Activated T-helper 9 cell treated with anti-CD3 and anti-CD28 coated beads, Interleukin-2, amount 50 U/mL, for 16 hours (primary cell): ENCODE data around the gene ACOT11.

ENCODE experiments used
- DNase-seq: peaks from one replicate; pipeline ENCODE4 v3.0.0-alpha.2; 2020; ENCODE audit warnings: low read depth

Gene ACOT11

DNA sequence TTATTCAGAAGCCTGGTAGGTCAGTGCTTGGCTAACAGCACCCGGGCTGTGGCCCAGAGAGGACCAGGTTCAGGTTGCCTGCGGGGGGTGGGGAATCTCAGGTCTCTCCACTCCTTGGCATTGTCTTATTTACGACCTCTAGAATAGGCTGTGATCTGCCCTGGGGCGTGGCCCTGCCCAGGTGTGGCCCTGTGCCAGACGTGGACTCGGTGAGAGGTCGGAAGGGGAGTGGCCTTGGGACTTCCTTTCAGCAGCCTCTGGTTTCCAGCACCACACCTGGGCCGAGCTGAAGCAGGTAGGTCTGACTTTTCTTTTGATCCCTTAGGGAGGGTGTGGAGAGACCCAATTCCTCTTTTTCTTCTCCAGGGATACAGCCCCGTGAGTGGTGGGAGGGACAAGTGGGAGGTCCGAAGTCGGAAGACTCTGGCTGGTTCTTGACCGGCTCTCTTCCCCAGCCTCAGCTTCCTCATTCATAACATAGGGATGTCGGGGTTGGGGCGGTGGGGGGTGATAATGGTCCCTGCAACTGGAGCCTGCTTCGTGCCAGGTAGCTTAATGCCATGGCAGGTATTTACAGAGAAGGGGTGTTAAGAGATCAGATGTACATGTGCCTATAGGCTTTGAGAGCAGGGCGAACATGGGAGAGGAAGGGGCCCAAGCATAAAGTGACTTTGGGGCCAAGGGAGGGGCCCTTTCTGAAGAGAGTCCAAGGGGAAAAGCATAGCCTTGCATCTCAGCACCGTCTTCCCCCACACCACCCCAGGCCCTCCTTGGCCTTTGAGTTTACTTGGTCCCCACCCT, 16.5 kb downstream of the ACOT11 start:
- DNase-seq, result no peak

DNA sequence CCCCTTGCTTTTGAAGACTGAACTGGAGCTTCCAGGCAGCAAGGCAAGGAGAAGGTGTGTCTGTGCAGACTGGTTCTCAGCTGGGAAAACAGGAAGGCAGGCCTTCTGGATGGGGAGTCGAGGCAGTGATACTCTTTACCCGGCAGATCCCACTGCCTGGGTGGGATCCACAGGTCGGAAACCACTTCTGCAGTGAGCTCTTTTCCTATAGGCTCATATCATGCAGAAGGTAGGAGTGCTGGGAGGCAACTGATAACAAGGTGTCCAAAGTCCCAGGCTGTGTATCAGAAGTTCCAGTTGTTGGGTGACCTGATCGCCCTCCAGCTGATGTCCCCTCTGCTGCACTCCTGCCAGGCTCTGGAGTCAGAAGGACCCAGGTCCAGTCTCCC, 17.1 kb downstream of the ACOT11 start:
- no peak for DNase-seq

DNA sequence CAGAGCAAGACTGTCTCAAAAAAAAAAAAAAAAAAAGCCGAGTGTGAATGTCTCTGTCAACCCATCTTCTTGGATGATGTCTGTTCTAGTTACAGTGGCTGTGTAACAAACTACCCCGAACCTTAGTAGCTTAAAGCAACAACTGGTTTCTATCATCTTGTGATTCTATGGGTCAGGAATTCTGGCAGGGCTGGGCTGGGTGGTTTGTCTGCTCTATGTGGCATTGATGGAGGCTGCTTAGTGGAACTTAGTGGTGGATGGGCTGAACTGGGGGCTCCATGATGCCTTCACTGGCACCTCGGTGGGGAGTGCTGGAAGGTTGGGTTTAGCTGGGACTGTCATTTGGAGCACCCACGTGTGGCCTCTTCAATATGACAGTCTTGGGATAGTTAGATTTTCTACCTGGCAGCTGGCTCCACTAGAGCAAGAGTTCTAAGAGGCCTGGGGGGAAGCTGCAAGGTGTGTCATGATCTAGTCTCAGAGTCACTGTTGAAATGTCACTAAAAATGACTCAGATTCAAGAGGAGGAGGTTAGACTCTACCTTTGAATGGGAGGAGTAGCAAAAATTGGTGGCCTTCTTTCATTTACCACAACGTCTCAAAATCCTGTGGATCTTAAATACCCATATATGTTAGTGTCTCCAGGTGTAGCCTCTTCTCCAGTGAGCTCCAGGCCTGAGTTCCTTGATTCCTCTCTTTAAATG, 18.6 kb downstream of the ACOT11 start:
- no peak for DNase-seq

DNA sequence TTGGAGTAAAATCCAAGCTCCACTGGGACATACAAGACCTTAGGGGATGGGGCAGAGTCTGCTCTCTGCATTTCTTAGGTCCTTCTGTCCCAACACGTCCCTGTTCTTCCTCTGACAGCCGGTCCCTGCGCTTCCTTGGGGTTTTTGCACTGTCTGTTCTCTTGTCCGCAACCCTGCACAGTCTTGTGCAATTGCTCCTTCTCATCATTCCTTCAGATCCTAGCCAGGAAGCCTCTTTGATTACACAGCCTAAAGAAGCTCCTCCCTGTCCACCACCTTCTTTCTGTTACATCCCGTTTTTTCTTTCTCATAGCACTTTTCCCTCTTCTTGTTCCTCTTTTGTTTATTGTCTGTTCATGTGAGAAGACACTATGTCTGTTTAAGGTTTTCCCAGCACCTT, 19.9 kb downstream of the ACOT11 start:
- no peak for DNase-seq

DNA sequence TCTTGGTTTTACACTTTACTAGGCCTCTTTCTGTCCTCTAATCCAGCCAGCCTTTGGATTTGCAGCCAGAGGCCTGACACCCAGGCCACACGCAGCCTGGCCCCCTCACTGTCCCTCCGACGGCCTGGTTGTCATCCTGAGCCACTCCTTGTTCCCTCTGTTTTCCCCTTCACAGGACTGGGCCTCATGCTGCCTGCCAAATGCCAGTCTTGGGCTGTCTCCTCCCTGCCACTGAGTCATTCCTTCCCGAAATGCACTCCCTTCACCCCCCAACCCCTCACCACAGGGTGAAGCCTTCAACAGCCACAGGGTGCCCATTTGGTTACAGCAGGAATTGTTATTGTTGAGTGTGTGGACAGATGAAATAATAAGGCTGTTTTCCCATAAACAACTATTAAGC, 21.3 kb downstream of the ACOT11 start:
- DNase-seq, result no peak

DNA sequence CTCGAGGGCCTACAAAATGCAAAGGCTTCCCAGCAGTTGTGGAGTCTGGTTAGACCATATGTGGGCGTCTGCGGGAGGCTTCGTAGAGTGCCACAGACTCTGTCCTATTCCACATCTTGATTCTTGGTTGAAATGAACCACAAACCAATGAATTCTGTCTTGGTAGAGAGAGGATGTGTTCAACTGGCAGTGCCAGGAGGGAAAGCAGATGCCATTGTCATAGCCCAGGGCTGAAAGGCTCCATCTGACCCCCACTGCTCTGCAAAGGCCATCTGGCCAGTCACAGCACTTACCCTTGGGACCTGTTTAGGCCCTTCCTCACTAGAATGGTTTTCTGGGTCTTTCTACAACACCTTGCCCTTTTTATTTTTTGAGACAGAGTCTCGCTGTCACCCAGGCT, 22.1 kb downstream of the ACOT11 start:
- DNase-seq, result no peak

DNA sequence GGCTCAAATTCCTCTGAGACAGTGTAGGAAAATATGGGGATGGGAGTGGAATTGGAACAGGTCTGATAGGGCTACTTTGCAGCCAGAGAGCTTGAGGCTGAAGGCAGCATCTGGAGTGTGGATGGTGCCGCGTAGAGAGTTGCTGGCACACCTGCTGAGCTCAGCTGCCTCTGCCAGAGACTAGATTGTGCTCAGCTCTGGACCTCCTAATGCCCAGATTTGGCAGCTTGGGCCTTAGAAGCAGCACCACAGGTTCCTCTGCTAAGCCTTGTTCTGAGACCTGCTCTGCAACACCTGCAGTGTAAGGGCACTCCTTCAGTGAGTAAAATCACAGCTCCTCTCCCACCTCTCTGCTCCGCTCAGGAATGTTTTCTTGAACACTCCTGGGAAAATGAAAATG, 23.3 kb downstream of the ACOT11 start:
- no peak for DNase-seq

DNA sequence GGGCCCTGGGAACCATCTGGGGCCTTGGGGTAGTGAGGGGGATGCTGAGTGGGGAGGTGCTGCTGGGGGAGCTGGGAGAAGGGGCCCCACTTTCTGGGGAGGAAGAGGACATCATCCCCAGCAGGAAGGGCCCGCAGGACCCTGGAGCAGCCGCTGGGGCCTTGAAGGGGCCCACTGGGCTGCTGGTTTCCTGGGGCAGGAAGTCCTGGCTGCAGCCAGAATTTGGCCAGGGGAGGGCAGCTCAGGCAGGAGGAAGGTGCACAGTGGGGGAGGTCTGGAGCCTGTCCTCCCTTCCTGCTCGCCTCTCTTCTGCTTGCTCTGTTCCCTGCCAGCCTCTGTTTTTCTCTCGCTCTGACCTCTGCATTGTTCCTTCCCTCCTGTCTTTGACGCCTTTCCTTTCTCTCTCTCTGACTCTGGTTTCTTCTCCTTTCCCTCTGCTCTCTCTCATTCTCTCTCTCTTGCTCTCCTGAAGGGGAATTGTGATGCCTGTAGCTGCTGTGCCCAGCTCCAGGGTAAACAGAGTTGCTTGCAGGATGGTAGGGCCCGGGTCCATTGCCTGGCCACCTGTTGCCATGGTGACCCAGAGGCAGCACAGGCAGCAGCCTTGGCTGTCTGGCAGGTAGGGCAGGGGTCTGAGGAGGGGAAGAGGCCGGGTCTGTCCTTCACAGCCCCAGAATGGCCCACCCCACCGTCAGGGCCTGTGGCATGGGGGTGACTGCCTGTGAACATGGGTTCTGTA, 23.9 kb downstream of the ACOT11 start:
- no peak for DNase-seq

DNA sequence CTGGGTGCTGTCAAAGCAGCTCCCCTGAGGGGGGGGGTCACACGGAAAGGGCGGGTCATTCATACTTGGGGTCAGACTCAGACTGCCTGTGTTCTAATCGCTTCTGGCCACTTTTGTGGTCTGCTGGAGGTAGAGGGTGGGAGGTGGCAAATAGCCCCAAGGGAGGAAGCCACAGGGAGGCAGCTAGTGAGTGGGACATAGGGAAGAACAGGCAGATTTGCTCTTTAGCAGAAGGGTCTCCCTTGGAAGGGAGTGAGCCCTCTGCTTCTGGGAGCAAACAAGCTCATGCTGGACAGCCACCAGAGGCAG, 24.5 kb downstream of the ACOT11 start:
- DNase-seq, result no peak

DNA sequence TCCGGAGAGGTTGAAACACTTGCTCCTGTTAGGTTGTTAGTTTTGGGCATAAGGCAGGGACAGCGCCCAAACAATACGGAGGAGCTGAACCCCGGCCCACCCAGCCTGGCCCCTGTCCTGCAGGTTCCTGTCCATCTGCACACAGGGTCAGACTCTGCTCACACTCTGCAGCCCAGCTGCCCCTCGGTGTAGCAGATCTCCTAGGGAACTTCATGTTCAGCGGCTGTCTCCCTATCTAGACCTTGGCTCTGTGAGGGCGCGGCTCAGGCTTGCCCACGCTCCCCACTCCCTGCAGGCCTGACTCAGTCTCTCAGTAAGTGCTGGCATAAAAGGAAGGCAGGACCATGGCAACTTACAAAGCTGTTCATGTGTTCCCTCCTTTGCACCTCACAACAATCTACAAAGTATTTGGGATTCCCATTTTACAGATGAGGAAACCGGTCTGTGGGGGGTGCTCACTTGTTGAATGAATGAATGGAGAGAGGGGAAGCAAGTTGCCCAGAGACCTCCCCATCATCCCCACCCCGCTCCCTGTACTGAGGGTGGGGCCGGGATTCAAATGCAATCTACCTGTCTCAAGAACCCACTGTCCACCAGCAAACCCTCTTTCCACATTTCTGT, 26.2 kb downstream of the ACOT11 start:
- no peak for DNase-seq

DNA sequence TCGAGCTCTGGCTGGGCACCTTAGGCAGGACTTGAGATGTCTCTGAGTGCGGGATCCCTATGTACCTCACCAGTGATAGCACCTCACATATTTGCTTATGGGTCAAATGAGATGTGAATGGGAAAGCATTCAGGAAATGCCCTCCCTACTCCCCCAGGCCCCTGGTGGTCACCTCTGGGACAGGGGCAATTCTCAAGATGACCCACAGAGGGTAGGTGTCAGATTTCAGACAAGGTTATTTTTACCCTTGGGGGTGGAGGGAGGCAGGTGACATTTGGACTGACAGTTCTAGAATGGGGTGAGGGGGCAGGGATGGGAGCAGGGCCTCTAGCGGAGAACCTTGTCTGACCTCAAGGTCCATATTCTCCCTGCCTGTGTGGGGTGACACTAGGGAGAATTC, 27.1 kb downstream of the ACOT11 start:
- no peak for DNase-seq

DNA sequence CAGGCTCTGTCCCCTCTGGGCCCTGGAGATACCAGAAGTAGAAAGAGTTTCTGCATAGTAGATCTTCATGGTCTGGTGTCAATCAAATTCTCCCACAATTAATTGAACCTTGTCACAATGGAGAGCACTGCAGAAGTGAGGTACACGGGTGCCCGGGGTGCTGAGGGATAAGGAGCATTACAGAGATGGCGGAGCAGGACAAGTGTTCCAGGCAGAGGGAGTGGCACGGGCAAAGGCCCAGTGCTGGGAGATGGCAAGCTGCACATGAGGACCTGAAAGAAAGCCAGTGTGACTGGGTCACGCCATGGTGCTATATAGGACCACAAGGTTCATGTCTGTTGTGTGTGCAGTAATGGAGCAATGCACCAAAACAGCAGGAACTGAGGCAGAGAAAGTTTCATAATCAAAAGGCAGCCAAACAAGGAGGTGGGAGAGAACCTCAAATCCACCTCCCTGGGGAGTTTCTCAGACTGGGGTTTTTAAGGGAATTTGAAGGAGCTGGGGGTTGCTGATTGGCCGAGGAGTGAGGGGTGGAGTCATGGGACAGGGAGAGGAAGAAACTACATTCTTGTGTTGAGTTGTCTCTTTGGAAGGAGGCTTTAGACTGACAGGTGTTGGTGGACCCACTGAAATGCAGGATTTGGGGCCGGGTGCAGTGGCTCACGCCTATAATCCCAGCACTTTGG, 27.7 kb downstream of the ACOT11 start:
- DNase-seq, result no peak

DNA sequence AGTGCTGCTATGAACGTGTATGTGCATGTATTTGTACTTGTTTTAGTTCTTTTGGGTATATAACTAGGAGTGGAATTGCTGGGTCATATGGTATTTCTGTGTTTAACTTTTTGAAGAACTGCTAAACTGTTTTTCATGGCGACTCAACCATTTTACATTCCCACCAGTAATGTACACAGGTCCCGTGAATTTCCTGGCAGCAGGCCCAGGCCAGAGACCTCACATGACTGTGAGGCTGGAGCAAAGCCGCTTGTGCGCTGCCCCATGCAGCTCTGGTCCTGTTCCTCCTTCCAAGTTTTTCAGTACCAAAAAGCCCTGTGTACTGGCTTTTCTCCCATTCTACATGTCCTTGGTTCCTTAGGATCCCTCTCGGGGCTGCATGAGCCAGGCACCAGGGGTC, 29.6 kb downstream of the ACOT11 start:
- DNase-seq, result no peak

DNA sequence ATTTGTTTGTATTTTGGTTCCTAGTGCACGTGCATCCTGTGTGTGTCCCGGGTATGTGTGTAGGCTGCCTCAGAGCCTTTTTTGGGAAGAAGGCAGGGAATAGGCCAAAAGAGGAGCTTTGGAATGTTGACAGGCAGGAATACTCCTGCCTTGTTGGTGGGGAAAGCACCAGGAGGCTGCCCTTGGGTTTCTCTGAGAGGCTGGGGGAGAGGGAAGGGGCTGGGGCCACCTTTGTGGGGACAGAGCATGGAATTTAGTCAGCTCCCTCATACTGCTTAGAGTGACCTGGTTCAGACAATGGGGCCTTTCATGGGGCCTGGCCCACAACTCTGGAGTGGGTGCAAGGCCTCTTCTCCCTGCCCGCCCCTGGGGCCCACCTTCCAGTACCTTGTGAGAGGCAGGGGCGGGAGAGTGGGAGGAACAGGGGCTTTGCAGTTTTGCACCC, 31.3 kb downstream of the ACOT11 start:
- no peak for DNase-seq

DNA sequence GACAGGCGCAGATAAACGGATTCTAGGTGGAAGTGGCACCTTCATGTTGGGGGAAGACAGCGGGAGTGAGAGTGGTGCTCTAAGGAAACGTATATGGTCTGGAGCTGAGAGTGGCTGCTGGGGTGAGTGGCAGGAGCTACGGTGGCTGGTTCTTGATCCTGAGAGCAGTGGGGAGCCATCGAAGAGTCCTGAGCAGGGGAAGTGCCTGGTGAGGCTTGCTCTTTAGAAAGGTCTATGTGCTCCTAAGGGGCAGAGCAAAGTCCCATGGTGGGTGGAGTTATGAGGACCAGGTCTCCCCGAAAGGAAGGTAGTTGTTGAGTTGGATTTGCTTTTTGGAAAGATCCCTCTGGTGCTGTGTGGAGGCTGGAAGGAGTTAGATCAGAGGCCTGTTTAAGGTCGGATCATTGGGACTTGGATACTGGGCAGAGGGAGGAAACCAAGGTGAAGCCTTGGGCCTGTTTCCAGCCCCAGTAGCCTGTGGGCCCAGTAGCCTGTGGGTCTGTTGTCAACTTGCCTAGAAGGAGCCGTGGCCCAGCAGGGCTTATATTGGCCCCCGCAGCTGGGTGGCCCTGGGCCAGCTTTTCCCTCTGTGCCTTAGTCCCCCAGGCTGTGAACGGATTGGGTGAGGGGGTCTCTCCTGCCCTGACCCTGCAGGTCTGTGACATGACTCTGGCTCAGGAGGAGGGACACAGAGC, 33.0 kb downstream of the ACOT11 start:
- DNase-seq, result no peak

DNA sequence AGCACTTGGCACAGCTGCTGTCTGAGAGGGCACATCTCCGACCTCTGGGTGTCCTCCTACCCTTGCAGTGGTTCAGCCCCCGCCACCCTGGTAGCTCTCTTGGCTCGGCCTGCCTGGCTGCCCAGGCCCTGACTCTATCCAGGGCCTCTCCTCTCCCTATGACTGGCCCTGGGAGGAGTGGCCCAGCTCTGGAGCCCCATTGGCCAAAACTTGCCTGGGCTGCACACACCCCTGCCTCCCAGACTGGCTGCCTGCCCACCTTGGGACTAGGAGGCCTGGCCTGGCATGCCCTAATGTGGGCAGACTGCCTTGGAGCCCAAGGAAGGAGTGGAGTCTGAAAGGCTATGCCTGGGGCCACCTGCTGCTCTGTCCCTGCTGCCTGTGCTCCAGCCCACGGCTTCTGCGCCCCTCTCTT, 33.6 kb downstream of the ACOT11 start:
- DNase-seq, result no peak

DNA sequence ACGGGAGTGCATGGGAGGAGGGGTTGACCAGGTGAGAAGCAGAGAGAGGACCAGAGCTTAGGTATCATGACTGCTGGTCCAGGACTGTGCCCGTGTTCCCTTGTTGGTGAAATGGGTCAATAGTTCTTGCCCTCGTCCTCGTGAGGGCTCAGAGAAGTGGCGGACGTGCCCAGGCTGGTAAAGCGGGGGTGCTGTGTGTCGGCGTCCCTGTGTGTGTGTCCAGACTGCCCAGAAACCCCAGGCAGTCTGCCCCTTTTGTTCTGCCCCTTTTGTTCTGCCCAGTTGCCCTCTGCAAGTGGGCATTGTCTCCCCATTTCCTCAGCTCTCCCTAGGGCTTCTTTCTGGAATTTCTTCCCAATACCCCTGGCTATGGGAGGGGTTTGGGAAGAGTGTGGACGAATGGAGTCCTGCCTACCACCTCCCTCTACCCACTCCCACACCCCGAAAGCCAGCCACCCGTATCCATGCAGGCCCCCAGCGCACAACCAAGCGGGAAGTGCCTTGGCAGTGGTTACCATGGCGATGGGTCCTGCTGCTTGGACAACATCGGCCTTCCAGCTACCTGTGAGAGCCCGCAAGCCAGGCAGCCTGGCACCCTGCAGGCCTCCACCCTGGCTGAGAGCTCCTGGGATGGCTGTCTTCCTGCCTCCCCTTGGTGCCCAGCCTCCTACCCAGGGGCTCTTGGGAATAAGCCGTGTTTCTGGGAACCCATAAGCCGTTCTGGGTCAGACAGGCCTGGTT, 34.7 kb downstream of the ACOT11 start:
- DNase-seq, result no peak

DNA sequence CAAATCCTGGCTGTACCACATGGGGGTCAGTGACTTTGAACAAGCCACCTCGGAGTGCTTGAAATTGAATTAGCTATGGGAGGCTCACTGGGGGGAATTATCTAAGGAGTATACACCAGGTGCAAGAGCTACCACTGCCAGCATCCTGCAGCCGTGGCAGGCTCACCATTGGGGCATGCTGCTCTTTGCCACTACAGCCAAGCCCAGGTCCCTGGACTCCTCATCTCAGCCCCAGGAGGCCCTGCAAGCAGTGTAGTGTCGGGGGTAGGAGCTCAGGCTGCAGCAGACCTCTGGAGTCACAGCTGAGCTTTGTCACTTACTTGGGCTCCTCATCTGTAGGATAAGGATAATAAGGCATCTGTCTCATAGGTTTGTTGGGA, 35.3 kb downstream of the ACOT11 start:
- DNase-seq, result no peak

DNA sequence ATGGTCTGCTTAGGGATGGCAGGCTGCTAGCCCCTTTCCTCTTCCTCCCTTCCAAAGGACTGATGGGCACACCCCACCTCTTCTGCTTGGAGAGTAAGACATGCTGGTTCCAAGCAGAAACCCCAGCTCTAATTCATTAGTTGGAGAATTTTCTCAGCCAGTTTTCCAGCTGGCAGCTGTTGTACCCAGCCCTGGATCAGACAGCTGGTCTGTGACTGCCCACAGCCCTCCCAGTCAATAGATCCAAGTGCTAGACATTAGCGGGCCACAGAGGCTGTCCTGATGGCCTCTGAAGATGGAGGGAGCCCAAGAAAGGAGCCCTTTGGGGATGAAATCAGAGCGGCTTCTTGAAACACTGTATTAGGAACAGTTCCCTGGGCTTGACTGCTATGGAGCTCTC, 35.8 kb downstream of the ACOT11 start:
- DNase-seq, result no peak

DNA sequence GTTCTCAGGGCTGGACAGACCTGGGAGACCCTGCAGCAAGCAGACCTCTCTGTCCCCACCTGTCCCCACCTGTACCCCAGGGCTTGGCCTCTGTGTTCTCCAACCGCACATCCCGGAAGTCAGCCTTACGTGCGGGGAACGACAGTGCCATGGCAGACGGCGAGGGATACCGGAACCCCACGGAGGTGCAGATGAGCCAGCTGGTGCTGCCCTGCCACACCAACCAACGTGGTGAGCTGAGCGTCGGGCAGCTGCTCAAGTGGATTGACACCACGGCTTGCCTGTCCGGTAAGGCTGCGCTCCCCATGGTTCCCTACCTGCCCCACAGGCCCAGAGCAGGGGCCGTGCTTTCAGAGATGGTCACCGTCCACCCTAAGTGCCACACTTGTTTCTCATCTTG, 36.5 kb downstream of the ACOT11 start:
- DNase-seq, result no peak
